Smooth muscle cell (in vitro differentiated cells): Measurements from ENCODE around the gene IL19. TPM values are rescaled to one million over a fixed set of nuclear protein-coding genes. Genes with fewer than 3 reads are reported as not detected.
"Not testable (repeated sequence)": the region's sequence is repeated elsewhere in the genome, so short reads cannot be mapped to it uniquely, and the experiment has no call there.

Experiments
- DNase-seq: peaks from one replicate; lab custom pipeline; 2025; ENCODE audit not compliant: unreplicated experiment; lab: John Stamatoyannopoulos, UW
- H2AFZ ChIP-seq: fragments of 200-600 bp; sonication (generic); 2 replicates; pipeline ENCODE4 v1.6.0; 2016; ENCODE audit warnings: antibody characterized with exemption, low read depth, mild to moderate bottlenecking
- H3F3A ChIP-seq: fragments of 200-600 bp; sonication (generic); 2 replicates; pipeline ENCODE4 v1.6.0; 2017; ENCODE audit warnings: antibody characterized with exemption, low read depth
- H3K27ac ChIP-seq: fragments of 200-600 bp; sonication (generic); 2 replicates; pipeline ENCODE4 v1.5.1; 2016; ENCODE audit warnings: low read depth, mild to moderate bottlenecking
- H3K27me3 ChIP-seq: fragments of 200-600 bp; sonication (generic); 2 replicates; pipeline ENCODE4 v1.6.1; 2016; ENCODE audit warnings: low read depth, mild to moderate bottlenecking
- H3K36me3 ChIP-seq: fragments of 200-600 bp; sonication (generic); 2 replicates; pipeline ENCODE4 v1.5.1; 2016; ENCODE audit warnings: low read depth
- H3K4me1 ChIP-seq: fragments of 200-600 bp; sonication (generic); 2 replicates; pipeline ENCODE4 v1.5.1; 2016; ENCODE audit warnings: low read depth
- H3K4me2 ChIP-seq: fragments of 200-600 bp; sonication (generic); 2 replicates; pipeline ENCODE4 v1.6.0; 2016; ENCODE audit warnings: mild to moderate bottlenecking
- H3K4me3 ChIP-seq: fragments of 200-600 bp; sonication (generic); 2 replicates; pipeline ENCODE4 v1.5.1; 2016; ENCODE audit warnings: mild to moderate bottlenecking
- H3K79me2 ChIP-seq: fragments of 200-600 bp; sonication (generic); 2 replicates; pipeline ENCODE4 v1.6.0; 2016; ENCODE audit warnings: low read depth, mild to moderate bottlenecking
- H3K9ac ChIP-seq: fragments of 200-600 bp; sonication (generic); 2 replicates; pipeline ENCODE4 v1.6.0; 2016; ENCODE audit warnings: low read depth
- H3K9me3 ChIP-seq: fragments of 200-600 bp; sonication (generic); replicated peaks from 2 replicates; pipeline ENCODE4 v1.5.1; 2016; ENCODE audit warnings: low read depth
- H4K20me1 ChIP-seq: fragments of 200-600 bp; sonication (generic); 2 replicates; pipeline ENCODE4 v1.6.0; 2016; ENCODE audit warnings: low read depth
- WGBS: methylation state at CpG from one replicate; pipeline ENCODE4 v1.1.7; 2016; ENCODE audit warnings: low lambda C conversion rate; 5-methylcytosine and 5-hydroxymethylcytosine counted together
- polyA plus RNA-seq: library from polyadenylated mRNA; unstranded; fragments of >200 nt; fragmentation: Nextera tagmentation; extraction: Ambion mirVana; gene quantifications from 2 replicates; pipeline ENCODE4 v1.2.1, GENCODE V29; 2016
- total RNA-seq: library from RNA; depleted of rRNA; stranded (reverse); fragments of >200 nt; gene quantifications from 2 replicates; pipeline ENCODE4 v1.2.3, GENCODE V29; 2014
- TF ChIP-seq, protein P1 (sequence below): fragments of 200-600 bp; sonication (generic); IDR thresholded peaks from 2 replicates; pipeline ENCODE4 v1.5.1; 2017; ENCODE audit warnings: borderline replicate concordance, mild to moderate bottlenecking, antibody characterized with exemption; ENCODE audit not compliant: insufficient read depth, poor library complexity, severe bottlenecking

IL19 gene
- total and polyA plus RNA-seq, 2 experiments from 2014 or later, result 0.35 TPM; not detected in 1

GRCh38 chr1:206847337-206847834, 76.8 kb downstream of the IL19 start:
- Histone ChIP-seq H3K9ac (no peak overlapping the region), H3K79me2 (no peaks in the 10 kb centered on the region), H3K27me3 (no peaks in the 10 kb centered on the region), H3K4me3 (no peak overlapping the region), H4K20me1 (no peaks in the 10 kb centered on the region), H3F3A (no peaks in the 10 kb centered on the region), H3K4me2 (no peak overlapping the region), H3K36me3 (no peaks in the 10 kb centered on the region), H3K4me1 (no peaks in the 10 kb centered on the region), H2AFZ (no peak overlapping the region), H3K27ac (no peak overlapping the region), H3K9me3 (no peaks in the 10 kb centered on the region)
- TF ChIP-seq, protein P1, sequence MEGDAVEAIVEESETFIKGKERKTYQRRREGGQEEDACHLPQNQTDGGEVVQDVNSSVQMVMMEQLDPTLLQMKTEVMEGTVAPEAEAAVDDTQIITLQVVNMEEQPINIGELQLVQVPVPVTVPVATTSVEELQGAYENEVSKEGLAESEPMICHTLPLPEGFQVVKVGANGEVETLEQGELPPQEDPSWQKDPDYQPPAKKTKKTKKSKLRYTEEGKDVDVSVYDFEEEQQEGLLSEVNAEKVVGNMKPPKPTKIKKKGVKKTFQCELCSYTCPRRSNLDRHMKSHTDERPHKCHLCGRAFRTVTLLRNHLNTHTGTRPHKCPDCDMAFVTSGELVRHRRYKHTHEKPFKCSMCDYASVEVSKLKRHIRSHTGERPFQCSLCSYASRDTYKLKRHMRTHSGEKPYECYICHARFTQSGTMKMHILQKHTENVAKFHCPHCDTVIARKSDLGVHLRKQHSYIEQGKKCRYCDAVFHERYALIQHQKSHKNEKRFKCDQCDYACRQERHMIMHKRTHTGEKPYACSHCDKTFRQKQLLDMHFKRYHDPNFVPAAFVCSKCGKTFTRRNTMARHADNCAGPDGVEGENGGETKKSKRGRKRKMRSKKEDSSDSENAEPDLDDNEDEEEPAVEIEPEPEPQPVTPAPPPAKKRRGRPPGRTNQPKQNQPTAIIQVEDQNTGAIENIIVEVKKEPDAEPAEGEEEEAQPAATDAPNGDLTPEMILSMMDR, result no peak
- no peak for DNase-seq
- 91% methylated on average over 3 of the region's 3 CpGs for WGBS

DNA sequence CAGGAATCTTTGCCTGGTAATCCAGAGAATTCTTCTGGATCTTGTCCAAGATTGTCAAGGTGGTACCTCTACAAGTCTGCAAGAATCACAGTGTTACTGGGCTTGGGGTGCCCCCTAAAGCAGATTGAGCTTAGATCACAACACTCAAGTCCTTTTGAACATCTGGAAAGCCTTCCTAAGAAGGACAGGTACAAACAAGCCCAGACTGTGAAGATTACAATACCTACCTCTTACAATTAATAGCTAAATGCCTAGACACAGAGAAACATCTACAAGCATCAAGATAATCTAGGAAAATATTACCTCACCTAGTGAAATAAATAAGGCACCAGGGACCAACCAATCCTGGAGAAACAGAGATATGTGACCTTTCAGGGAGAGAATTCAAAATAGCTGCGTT, 77.4 kb downstream of the IL19 start:
- Histone ChIP-seq H3K4me3 (no peak overlapping the region), H3K4me2 (no peak overlapping the region), H3K4me1 (no peaks in the 10 kb centered on the region), H2AFZ (no peak overlapping the region), H4K20me1 (no peaks in the 10 kb centered on the region), H3K27me3 (no peaks in the 10 kb centered on the region), H3K27ac (no peak overlapping the region), H3K79me2 (no peaks in the 10 kb centered on the region), H3K9me3 (no peaks in the 10 kb centered on the region), H3K36me3 (no peaks in the 10 kb centered on the region), H3K9ac (no peak overlapping the region), H3F3A (no peaks in the 10 kb centered on the region)
- WGBS, result 85% methylated on average over 1 of the region's 1 CpG
- DNase-seq, result no peak
- TF ChIP-seq, protein P1, result no peak

DNA sequence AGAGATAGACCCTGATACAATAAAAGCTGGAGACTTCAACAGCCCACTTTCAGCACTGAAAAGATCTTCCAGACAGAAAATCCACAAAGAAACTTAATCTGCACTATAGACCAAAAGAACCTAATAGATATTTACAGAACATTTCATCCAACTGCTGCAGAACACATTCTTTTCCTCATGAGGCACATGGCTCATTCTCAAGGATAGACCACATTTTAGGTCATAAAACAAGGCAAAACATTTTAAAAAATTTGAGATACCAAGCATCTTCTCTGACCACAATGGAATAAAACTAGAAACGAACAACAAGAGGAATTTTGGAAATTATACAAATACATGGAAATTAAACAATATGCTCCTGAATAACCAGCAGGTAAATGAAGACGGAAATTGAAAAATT, 79.8 kb downstream of the IL19 start:
- Histone ChIP-seq H3K36me3 (no peaks in the 10 kb centered on the region), H3K27ac (no peak overlapping the region), H3K79me2 (no peaks in the 10 kb centered on the region), H3K4me1 (no peaks in the 10 kb centered on the region), H3K4me3 (no peak overlapping the region), H2AFZ (no peak overlapping the region), H3K27me3 (no peaks in the 10 kb centered on the region), H3K4me2 (no peak overlapping the region), H3K9ac (no peak overlapping the region), H3K9me3 (no peaks in the 10 kb centered on the region), H3F3A (no peaks in the 10 kb centered on the region), H4K20me1 (no peaks in the 10 kb centered on the region)
- 70% methylated on average over 2 of the region's 2 CpGs for WGBS
- no peak for DNase-seq
- TF ChIP-seq, protein P1, result no peak

DNA sequence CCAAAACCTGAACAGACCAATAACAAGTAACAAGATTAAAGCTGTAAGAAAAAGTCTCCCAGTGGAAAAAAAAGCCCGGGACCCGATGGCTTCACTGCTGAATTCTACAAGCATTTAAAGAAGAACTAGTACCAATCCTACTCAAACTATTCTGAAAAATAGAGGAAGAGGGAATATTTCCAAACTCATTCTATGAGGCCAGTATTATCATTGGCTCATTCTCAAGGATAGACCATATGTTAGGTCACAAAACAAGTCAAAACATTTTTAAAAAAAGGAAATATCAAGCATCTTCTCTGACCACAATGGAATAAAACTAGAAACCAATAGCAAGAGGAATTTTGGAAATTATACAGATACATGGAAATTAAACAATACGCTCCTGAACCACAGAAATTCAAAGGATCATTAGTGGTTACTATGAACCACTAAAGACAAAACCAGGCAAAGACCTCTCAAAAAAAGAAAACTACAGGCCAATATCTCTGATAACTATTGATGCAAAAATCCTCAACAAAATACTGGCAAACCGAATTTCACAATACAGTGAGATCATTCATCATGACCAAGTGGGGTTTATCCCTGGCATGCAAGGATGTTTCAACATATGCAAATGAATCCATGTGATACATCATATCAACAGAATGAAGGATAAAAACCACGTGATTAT, 80.9 kb downstream of the IL19 start:
- H2AFZ ChIP-seq, result no peak overlapping the region
- H3K4me1 ChIP-seq, result no peaks in the 10 kb centered on the region
- no peaks in the 10 kb centered on the region for H3K36me3 ChIP-seq
- TF ChIP-seq, protein P1, result no peak
- H3K4me2 ChIP-seq, result no peak overlapping the region
- no peaks in the 10 kb centered on the region for H4K20me1 ChIP-seq
- H3K9ac ChIP-seq, result no peak overlapping the region
- H3K27me3 ChIP-seq, result no peaks in the 10 kb centered on the region
- H3K79me2 ChIP-seq, result no peaks in the 10 kb centered on the region
- H3K27ac ChIP-seq, result no peak overlapping the region
- 76% methylated on average over 5 of the region's 5 CpGs for WGBS
- H3K9me3 ChIP-seq, result no peaks in the 10 kb centered on the region
- DNase-seq, result no peak
- H3K4me3 ChIP-seq, result no peak overlapping the region
- no peaks in the 10 kb centered on the region for H3F3A ChIP-seq

- H3K4me3 ChIP-seq, H4K20me1 ChIP-seq: not testable (repeated sequence)
Measured at GRCh38 chr1:206852662-206853061, 82.1 kb downstream of the IL19 start.

More at GRCh38 chr1:206852662-206853061, 82.1 kb downstream of the IL19 start:
- WGBS, result 98% methylated on average over 2 of the region's 2 CpGs
- H3K27me3 ChIP-seq, H2AFZ ChIP-seq, DNase-seq, H3K9me3 ChIP-seq, H3K79me2 ChIP-seq, H3K27ac ChIP-seq, H3K36me3 ChIP-seq, H3K9ac ChIP-seq, H3K4me2 ChIP-seq, H3F3A ChIP-seq, H3K4me1 ChIP-seq: not testable (repeated sequence)
